GM12878 (cell line): ENCODE measurements around the gene NRK.
A peak's percentile ranks its signal among the peaks of the same experiment; 100 is the strongest.

Experiments
- CHD2 ChIP-seq: IDR thresholded peaks from 2 replicates; pipeline ENCODE4 v1.6.1; 2011; ENCODE audit warnings: low read depth, low read length, improper control_type of control experiment, borderline replicate concordance
- EZH2 ChIP-seq: IDR thresholded peaks from 2 replicates; pipeline ENCODE4 v1.6.1; 2012; ENCODE audit warnings: low read depth, mild to moderate bottlenecking, control low read depth, inconsistent platforms, low read length, borderline replicate concordance; ENCODE audit not compliant: control insufficient read depth
- FOXM1 ChIP-seq: IDR thresholded peaks from 2 replicates; pipeline ENCODE4 v1.6.1; 2012; ENCODE audit warnings: low read depth, mild to moderate bottlenecking, inconsistent platforms, low read length, moderate library complexity
- HDAC2 ChIP-seq: fragments of 200-600 bp; sonication (generic); IDR thresholded peaks from 2 replicates; pipeline ENCODE4 v1.6.1; 2017
- NBN ChIP-seq: fragments of 450-650 bp; IDR thresholded peaks from 2 replicates; pipeline ENCODE4 v1.6.1; 2016
- NR2C2 ChIP-seq: IDR thresholded peaks from 2 replicates; pipeline ENCODE4 v1.6.1; 2011; ENCODE audit warnings: borderline replicate concordance, low read depth; ENCODE audit not compliant: control insufficient read depth, insufficient read length
- NR2F1 ChIP-seq: fragments of 450-650 bp; conservative IDR thresholded peaks from 2 replicates; pipeline ENCODE4 v1.6.1; 2017; ENCODE audit warnings: mild to moderate bottlenecking
- POLR2AphosphoS5 ChIP-seq: IDR thresholded peaks from 2 replicates; pipeline ENCODE4 v1.6.1; 2011; ENCODE audit warnings: mild to moderate bottlenecking, low read length, inconsistent platforms
- POU2F2 ChIP-seq: IDR thresholded peaks from 3 replicates; pipeline ENCODE4 v1.6.1; 2011; ENCODE audit warnings: low read depth, mild to moderate bottlenecking, low read length, borderline replicate concordance
- RAD21 ChIP-seq: IDR thresholded peaks from 2 replicates; pipeline ENCODE4 v1.6.1; 2011; ENCODE audit warnings: mild to moderate bottlenecking, low read depth, low read length, moderate library complexity; ENCODE audit not compliant: insufficient read depth
- TF ChIP-seq, protein P1 (sequence below): IDR thresholded peaks from 2 replicates; pipeline ENCODE4 v1.6.1; 2011; ENCODE audit warnings: low read depth, low read length, improper control_type of control experiment, borderline replicate concordance
- TF ChIP-seq, protein P2 (sequence below), 3 experiments: IDR thresholded peaks in 2 of 3; conservative IDR thresholded peaks in 1 of 3; 2 replicates each; pipeline ENCODE4 v1.5.1; 2011; ENCODE audit warnings: low read depth in 3 of 3, low read length in 3 of 3, mild to moderate bottlenecking in 3 of 3, control low read depth in 2 of 3, moderate library complexity in 2 of 3, inconsistent platforms in 1 of 3, mixed read lengths in 1 of 3; ENCODE audit not compliant: control insufficient read depth in 2 of 3, insufficient read depth in 1 of 3; ENCODE audit errors: extremely low read depth in 1 of 3
- TF ChIP-seq, protein P3 (sequence below): fragments of 450-650 bp; IDR thresholded peaks from 2 replicates; pipeline ENCODE4 v1.6.1; 2017; ENCODE audit warnings: mild to moderate bottlenecking

DNA sequence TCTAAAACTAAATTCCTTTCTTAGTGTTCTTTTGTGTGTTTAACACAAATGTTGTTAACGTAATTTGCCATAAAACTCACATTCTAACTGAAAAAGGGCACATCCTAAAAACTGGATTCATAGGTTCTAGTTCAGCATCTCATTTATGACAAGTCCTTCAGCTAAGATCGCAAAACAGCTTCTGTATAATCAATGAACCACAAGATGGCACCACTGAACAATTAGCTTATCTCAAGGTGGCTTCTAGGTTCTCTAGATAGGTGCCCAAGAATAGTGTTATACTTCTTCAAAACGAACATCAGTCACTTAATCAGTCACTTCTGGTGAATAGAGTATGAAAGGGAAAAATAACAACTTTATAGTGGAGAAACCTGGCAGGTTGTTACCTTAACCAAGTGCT, 54.3 kb downstream of the NRK start:
- TF ChIP-seq CHD2 (no peak), FOXM1 (no peak), POU2F2 (no peak), NR2F1 (no peak), RAD21 (peak; percentile 35), EZH2 (no peak), NR2C2 (no peak), HDAC2 (no peak), POLR2AphosphoS5 (no peak), NBN (no peak)
- TF ChIP-seq, protein P1, sequence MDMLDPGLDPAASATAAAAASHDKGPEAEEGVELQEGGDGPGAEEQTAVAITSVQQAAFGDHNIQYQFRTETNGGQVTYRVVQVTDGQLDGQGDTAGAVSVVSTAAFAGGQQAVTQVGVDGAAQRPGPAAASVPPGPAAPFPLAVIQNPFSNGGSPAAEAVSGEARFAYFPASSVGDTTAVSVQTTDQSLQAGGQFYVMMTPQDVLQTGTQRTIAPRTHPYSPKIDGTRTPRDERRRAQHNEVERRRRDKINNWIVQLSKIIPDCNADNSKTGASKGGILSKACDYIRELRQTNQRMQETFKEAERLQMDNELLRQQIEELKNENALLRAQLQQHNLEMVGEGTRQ, result no peak
- TF ChIP-seq, protein P2, sequence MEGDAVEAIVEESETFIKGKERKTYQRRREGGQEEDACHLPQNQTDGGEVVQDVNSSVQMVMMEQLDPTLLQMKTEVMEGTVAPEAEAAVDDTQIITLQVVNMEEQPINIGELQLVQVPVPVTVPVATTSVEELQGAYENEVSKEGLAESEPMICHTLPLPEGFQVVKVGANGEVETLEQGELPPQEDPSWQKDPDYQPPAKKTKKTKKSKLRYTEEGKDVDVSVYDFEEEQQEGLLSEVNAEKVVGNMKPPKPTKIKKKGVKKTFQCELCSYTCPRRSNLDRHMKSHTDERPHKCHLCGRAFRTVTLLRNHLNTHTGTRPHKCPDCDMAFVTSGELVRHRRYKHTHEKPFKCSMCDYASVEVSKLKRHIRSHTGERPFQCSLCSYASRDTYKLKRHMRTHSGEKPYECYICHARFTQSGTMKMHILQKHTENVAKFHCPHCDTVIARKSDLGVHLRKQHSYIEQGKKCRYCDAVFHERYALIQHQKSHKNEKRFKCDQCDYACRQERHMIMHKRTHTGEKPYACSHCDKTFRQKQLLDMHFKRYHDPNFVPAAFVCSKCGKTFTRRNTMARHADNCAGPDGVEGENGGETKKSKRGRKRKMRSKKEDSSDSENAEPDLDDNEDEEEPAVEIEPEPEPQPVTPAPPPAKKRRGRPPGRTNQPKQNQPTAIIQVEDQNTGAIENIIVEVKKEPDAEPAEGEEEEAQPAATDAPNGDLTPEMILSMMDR (IDR thresholded peaks at IDR 0.05 in 2 of 3, conservative IDR thresholded peaks at IDR 0.05 in 1 of 3; ENCODE audit: control insufficient read depth in 2 of 3, extremely low read depth in 1 of 3, insufficient read depth in 1 of 3, low read depth in 3 of 3, low read length in 3 of 3), result peak; percentile 35 to 45 (median 40); a peak in 5 of 6 replicates
- TF ChIP-seq, protein P3, sequence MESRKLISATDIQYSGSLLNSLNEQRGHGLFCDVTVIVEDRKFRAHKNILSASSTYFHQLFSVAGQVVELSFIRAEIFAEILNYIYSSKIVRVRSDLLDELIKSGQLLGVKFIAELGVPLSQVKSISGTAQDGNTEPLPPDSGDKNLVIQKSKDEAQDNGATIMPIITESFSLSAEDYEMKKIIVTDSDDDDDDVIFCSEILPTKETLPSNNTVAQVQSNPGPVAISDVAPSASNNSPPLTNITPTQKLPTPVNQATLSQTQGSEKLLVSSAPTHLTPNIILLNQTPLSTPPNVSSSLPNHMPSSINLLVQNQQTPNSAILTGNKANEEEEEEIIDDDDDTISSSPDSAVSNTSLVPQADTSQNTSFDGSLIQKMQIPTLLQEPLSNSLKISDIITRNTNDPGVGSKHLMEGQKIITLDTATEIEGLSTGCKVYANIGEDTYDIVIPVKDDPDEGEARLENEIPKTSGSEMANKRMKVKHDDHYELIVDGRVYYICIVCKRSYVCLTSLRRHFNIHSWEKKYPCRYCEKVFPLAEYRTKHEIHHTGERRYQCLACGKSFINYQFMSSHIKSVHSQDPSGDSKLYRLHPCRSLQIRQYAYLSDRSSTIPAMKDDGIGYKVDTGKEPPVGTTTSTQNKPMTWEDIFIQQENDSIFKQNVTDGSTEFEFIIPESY, result no peak
